Type B pancreatic cell (in vitro differentiated cells): ENCODE results near the gene SELENOV. TPM values are rescaled to one million over a fixed set of nuclear protein-coding genes. Genes with fewer than 3 reads are reported as not detected.
A peak's percentile ranks its signal among the peaks of the same experiment; 100 is the strongest.
"Not testable (repeated sequence)": the region's sequence is repeated elsewhere in the genome, so short reads cannot be mapped to it uniquely, and the experiment has no call there.

Source experiments
- DNase-seq: peaks from one replicate; pipeline ENCODE4 v3.0.0; 2021; ENCODE audit warnings: mixed read lengths; ENCODE audit not compliant: unreplicated experiment; ENCODE audit errors: extremely low spot score
- H3K27ac Mint-ChIP-seq: 2 replicates; pipeline ENCODE4 v1.8.0; 2021; ENCODE audit warnings: mild to moderate bottlenecking, mixed read lengths
- H3K27me3 Mint-ChIP-seq: 2 replicates; pipeline ENCODE4 v1.8.0; 2021; ENCODE audit warnings: mixed read lengths
- H3K36me3 Mint-ChIP-seq: 2 replicates; pipeline ENCODE4 v1.8.0; 2021; ENCODE audit warnings: mixed read lengths
- H3K4me1 Mint-ChIP-seq: one replicate; pipeline ENCODE4 v1.8.0; 2021; ENCODE audit warnings: mixed read lengths; ENCODE audit not compliant: unreplicated experiment
- H3K4me3 Mint-ChIP-seq: 2 replicates; pipeline ENCODE4 v1.8.0; 2021; ENCODE audit warnings: mild to moderate bottlenecking, mixed read lengths
- H3K9me3 Mint-ChIP-seq: 2 replicates; pipeline ENCODE4 v1.8.0; 2021; ENCODE audit warnings: mixed read lengths
- CTCF ChIP-seq: fragments of 200-600 bp; sonication (generic); conservative IDR thresholded peaks from 2 replicates; pipeline ENCODE4 v1.5.0; 2021; ENCODE audit warnings: antibody characterized with exemption, mild to moderate bottlenecking
- total RNA-seq: library from RNA; stranded (reverse); gene quantifications from 2 replicates; pipeline ENCODE4 v1.2.1, GENCODE V29; 2021; ENCODE audit warnings: low replicate concordance

SELENOV gene
- total RNA-seq, 1 donor from 2014 or later: 1.1 TPM

GRCh38 chr19:39475748-39476147 is 39.2 kb upstream of the SELENOV start:
- peaks cover 11% of the 10 kb centered on the region for H3K36me3 Mint-ChIP-seq
- DNase-seq: no peak
- no peaks in the 10 kb centered on the region for H3K9me3 Mint-ChIP-seq
- no peaks in the 10 kb centered on the region for H3K27me3 Mint-ChIP-seq
- no peak overlapping the region for H3K4me3 Mint-ChIP-seq
- no peak overlapping the region for H3K27ac Mint-ChIP-seq
- H3K4me1 Mint-ChIP-seq: peaks cover 11% of the 10 kb centered on the region
- no peak for TF ChIP-seq CTCF

GRCh38 chr19:39479319-39479801 is 35.6 kb upstream of the SELENOV start:
- H3K9me3 Mint-ChIP-seq, H3K27me3 Mint-ChIP-seq, DNase-seq: not testable (repeated sequence)
- peaks cover 11% of the 10 kb centered on the region for H3K36me3 Mint-ChIP-seq
- peak overlapping the region; percentile 95 for H3K4me3 Mint-ChIP-seq
- H3K27ac Mint-ChIP-seq: peak overlapping the region; percentile 97
- H3K4me1 Mint-ChIP-seq: peaks cover 22% of the 10 kb centered on the region

- Mint-ChIP-seq H3K27ac (peak overlapping the region; percentile 97), H3K4me1 (peaks cover 22% of the 10 kb centered on the region), H3K4me3 (peak overlapping the region; percentile 95), H3K27me3 (no peaks in the 10 kb centered on the region), H3K36me3 (peaks cover 9% of the 10 kb centered on the region), H3K9me3 (no peaks in the 10 kb centered on the region)
- DNase-seq: no peak
- no peak for TF ChIP-seq CTCF
These were observed 35.0 kb upstream of the SELENOV start for GRCh38 chr19:39479916-39480315.

GRCh38 chr19:39480337-39481228 is 34.4 kb upstream of the SELENOV start, which contains the start of gene TIMM50:
TIMM50 (plus strand) TSS chr19:39480838; CDS start chr19:39480854, 16 bp downstream.
- H3K9me3 Mint-ChIP-seq: no peaks in the 10 kb centered on the region
- H3K4me1 Mint-ChIP-seq: peaks cover 22% of the 10 kb centered on the region
- no peak for TF ChIP-seq CTCF
- no peaks in the 10 kb centered on the region for H3K27me3 Mint-ChIP-seq
- peaks cover 9% of the 10 kb centered on the region for H3K36me3 Mint-ChIP-seq
- H3K4me3 Mint-ChIP-seq: peak within 1 kb of the TSS; percentile 95
- peak; percentile 98 for DNase-seq
- peak within 1 kb of the TSS; percentile 97 for H3K27ac Mint-ChIP-seq

- peak overlapping the region; percentile 92 for H3K27ac Mint-ChIP-seq
- peak overlapping the region; percentile 95 for H3K4me3 Mint-ChIP-seq
- no peaks in the 10 kb centered on the region for H3K9me3 Mint-ChIP-seq
- no peak for DNase-seq
- no peak for TF ChIP-seq CTCF
- peaks cover 9% of the 10 kb centered on the region for H3K36me3 Mint-ChIP-seq
- H3K27me3 Mint-ChIP-seq: no peaks in the 10 kb centered on the region
- peaks cover 22% of the 10 kb centered on the region for H3K4me1 Mint-ChIP-seq
These were observed 33.8 kb upstream of the SELENOV start for GRCh38 chr19:39481229-39481545.

GRCh38 chr19:39481676-39482075 is 33.3 kb upstream of the SELENOV start:
- H3K27ac Mint-ChIP-seq: peak overlapping the region; percentile 92
- H3K4me1 Mint-ChIP-seq: peaks cover 22% of the 10 kb centered on the region
- no peaks in the 10 kb centered on the region for H3K9me3 Mint-ChIP-seq
- H3K27me3 Mint-ChIP-seq: no peaks in the 10 kb centered on the region
- no peak for DNase-seq
- no peak for TF ChIP-seq CTCF
- H3K36me3 Mint-ChIP-seq: peaks cover 8% of the 10 kb centered on the region
- H3K4me3 Mint-ChIP-seq: peak overlapping the region; percentile 95
